Loucy (cell line): ENCODE results near the gene ZFPM1.

ENCODE experiments used
- H2AFZ ChIP-seq: fragments of 200-600 bp; sonication (generic); 2 replicates; pipeline ENCODE4 v1.6.0; 2016; ENCODE audit warnings: antibody characterized with exemption, mild to moderate bottlenecking, low read length, moderate library complexity
- H3F3A ChIP-seq: fragments of 200-600 bp; 2 replicates; pipeline ENCODE4 v1.6.0; 2016; ENCODE audit warnings: antibody characterized with exemption, low read depth, mild to moderate bottlenecking
- H3K27me3 ChIP-seq: fragments of 200-600 bp; sonication (generic); 2 replicates; pipeline ENCODE4 v1.6.1; 2014; ENCODE audit warnings: low read length, mild to moderate bottlenecking; ENCODE audit not compliant: insufficient read depth, poor library complexity, severe bottlenecking
- H3K36me3 ChIP-seq: fragments of 200-600 bp; sonication (generic); 2 replicates; pipeline ENCODE4 v1.6.1; 2016; ENCODE audit warnings: low read length; ENCODE audit not compliant: insufficient read depth
- H3K4me1 ChIP-seq: fragments of 200-600 bp; sonication (generic); 2 replicates; pipeline ENCODE4 v1.5.1; 2014; ENCODE audit warnings: low read length, mild to moderate bottlenecking; ENCODE audit not compliant: insufficient read depth, poor library complexity, severe bottlenecking
- H3K4me2 ChIP-seq: fragments of 200-600 bp; sonication (generic); 2 replicates; pipeline ENCODE4 v1.6.0; 2014; ENCODE audit warnings: antibody characterized with exemption, low read length, low read depth, mild to moderate bottlenecking; ENCODE audit not compliant: poor library complexity, severe bottlenecking
- H3K4me3 ChIP-seq: fragments of 200-600 bp; sonication (generic); 2 replicates; pipeline ENCODE4 v1.5.1; 2014; ENCODE audit warnings: low read length, mild to moderate bottlenecking, mixed read lengths; ENCODE audit not compliant: poor library complexity, severe bottlenecking
- H3K79me2 ChIP-seq: fragments of 200-600 bp; sonication (generic); 2 replicates; pipeline ENCODE4 v1.6.1; 2014; ENCODE audit warnings: low read length; ENCODE audit not compliant: insufficient read depth
- H3K9ac ChIP-seq: fragments of 200-600 bp; sonication (generic); 2 replicates; pipeline ENCODE4 v1.6.0; 2014; ENCODE audit warnings: mild to moderate bottlenecking, low read depth, low read length, moderate library complexity; ENCODE audit not compliant: poor library complexity, severe bottlenecking
- H3K9me2 ChIP-seq: fragments of 200-600 bp; sonication (generic); replicated peaks from 2 replicates; pipeline ENCODE4 v1.6.1; 2016; ENCODE audit warnings: low read depth, low read length, mixed read lengths
- H3K9me3 ChIP-seq: fragments of 200-600 bp; sonication (generic); 2 replicates; pipeline ENCODE4 v1.6.1; 2014; ENCODE audit warnings: mild to moderate bottlenecking, antibody characterized with exemption, low read length, low read depth; ENCODE audit not compliant: insufficient read depth
- H4K20me1 ChIP-seq: fragments of 200-600 bp; sonication (generic); 2 replicates; pipeline ENCODE4 v1.6.0; 2014; ENCODE audit warnings: antibody characterized with exemption, low read length, mild to moderate bottlenecking; ENCODE audit not compliant: insufficient read depth, poor library complexity, severe bottlenecking
- EZH2phosphoT487 ChIP-seq: fragments of 200-600 bp; IDR thresholded peaks from 2 replicates; pipeline ENCODE4 v1.6.1; 2018; ENCODE audit warnings: antibody characterized with exemption, mild to moderate bottlenecking, moderate library complexity, borderline replicate concordance
- TF ChIP-seq, protein P1 (sequence below): fragments of 200-600 bp; sonication (generic); conservative IDR thresholded peaks from 2 replicates; pipeline ENCODE4 v1.5.1; 2014; ENCODE audit warnings: mild to moderate bottlenecking, antibody characterized with exemption, low read length

Gene ZFPM1

DNA sequence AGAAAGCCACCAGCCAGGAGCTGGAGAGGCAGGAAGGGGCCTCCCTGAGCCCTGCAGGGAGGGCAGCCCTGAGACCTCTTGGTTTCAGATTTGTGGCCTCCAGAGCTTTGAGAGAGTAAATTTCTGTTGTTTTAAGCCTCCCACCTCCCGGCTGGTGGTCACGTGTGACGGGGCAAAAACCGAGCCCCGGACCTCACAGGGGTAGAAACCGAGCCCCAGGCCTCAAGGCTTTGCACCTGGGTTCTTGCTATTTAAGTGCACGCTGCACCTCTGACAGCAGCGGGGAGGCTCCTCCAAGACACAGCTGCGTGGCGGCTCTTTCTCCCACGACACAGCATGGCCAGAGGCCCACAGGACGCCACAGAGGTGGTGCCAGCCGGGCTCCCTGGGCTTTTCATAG, 99.7 kb downstream of the ZFPM1 start:
- Histone ChIP-seq H3K27me3 (no peaks in the 10 kb centered on the region), H4K20me1 (no peaks in the 10 kb centered on the region), H2AFZ (no peak overlapping the region; the same call in 1 of the 2 replicates), H3K4me3 (no peak overlapping the region), H3K36me3 (no peaks in the 10 kb centered on the region), H3K4me2 (peak overlapping the region; percentile 43), H3K79me2 (no peaks in the 10 kb centered on the region), H3K9me2 (no peaks in the 10 kb centered on the region), H3K9ac (peak overlapping the region; percentile 34), H3K4me1 (peaks cover 21% of the 10 kb centered on the region), H3F3A (no peaks in the 10 kb centered on the region), H3K9me3 (no peaks in the 10 kb centered on the region)
- TF ChIP-seq, protein P1, sequence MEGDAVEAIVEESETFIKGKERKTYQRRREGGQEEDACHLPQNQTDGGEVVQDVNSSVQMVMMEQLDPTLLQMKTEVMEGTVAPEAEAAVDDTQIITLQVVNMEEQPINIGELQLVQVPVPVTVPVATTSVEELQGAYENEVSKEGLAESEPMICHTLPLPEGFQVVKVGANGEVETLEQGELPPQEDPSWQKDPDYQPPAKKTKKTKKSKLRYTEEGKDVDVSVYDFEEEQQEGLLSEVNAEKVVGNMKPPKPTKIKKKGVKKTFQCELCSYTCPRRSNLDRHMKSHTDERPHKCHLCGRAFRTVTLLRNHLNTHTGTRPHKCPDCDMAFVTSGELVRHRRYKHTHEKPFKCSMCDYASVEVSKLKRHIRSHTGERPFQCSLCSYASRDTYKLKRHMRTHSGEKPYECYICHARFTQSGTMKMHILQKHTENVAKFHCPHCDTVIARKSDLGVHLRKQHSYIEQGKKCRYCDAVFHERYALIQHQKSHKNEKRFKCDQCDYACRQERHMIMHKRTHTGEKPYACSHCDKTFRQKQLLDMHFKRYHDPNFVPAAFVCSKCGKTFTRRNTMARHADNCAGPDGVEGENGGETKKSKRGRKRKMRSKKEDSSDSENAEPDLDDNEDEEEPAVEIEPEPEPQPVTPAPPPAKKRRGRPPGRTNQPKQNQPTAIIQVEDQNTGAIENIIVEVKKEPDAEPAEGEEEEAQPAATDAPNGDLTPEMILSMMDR, result no peak
- no peak for TF ChIP-seq EZH2phosphoT487

DNA sequence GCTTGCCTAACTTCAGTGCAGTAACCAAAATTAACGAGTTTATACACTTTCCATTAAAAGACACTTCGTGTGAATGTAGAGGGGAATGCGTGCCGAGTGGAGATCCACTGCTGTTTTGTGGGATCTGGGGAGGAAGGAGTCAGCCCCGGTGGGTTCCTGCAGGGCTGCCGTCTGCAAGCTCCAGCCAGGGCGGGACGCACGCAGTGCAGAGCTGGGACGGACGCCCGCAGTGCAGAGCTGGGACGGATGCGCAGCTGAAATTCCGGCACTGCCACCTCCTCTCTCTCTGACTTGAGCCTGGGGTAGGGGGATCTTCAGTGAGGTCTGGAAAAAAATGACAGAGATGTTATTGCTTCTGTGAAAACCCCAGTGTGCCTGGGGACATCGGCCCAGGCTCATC, 100.7 kb downstream of the ZFPM1 start:
- no peaks in the 10 kb centered on the region for H3K27me3 ChIP-seq
- H3K4me1 ChIP-seq, result peaks cover 17% of the 10 kb centered on the region
- TF ChIP-seq EZH2phosphoT487, result no peak
- TF ChIP-seq, protein P1, result no peak
- H3K9me3 ChIP-seq, result no peaks in the 10 kb centered on the region
- no peaks in the 10 kb centered on the region for H3K36me3 ChIP-seq
- H3K9ac ChIP-seq, result no peak overlapping the region
- no peaks in the 10 kb centered on the region for H4K20me1 ChIP-seq
- H3K79me2 ChIP-seq, result no peaks in the 10 kb centered on the region
- no peaks in the 10 kb centered on the region for H3K9me2 ChIP-seq
- no peak overlapping the region for H3K4me3 ChIP-seq
- H3F3A ChIP-seq, result no peaks in the 10 kb centered on the region
- H3K4me2 ChIP-seq, result no peak overlapping the region
- H2AFZ ChIP-seq, result no peak overlapping the region

DNA sequence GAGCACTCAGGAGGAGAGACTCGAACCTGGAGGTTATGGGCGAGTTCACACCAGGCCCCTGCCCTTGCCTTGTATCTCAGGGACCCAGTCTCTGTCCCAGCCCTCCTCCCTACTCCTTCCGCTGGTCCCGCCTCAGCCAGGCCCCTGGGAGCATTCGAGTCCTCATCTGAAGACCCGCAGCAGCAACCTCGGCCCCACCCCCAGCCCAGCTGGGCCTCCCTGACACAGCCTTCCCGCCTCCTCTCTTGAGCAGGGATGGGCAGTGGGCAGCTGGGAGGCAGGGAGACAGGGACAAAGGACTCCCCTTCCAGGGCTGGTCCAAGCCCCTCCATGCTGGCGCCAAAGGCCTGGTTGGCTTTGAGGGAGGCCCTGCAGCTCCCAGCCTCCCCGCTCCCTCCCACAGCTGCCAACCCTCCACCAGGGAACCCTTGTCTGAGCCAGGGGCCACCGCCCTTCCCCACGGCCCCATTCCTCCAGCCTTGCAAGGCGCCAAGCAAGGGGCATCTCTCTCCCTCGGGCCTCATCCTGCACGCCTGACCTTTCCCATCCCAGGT, 101.7 kb downstream of the ZFPM1 start:
- no peak overlapping the region for H3K4me3 ChIP-seq
- H3K79me2 ChIP-seq, result no peaks in the 10 kb centered on the region
- no peaks in the 10 kb centered on the region for H3K9me2 ChIP-seq
- H3K9me3 ChIP-seq, result no peaks in the 10 kb centered on the region
- H2AFZ ChIP-seq, result no peak overlapping the region
- H3K27me3 ChIP-seq, result no peaks in the 10 kb centered on the region
- H3K9ac ChIP-seq, result no peak overlapping the region
- no peaks in the 10 kb centered on the region for H4K20me1 ChIP-seq
- no peaks in the 10 kb centered on the region for H3K36me3 ChIP-seq
- no peak overlapping the region for H3K4me2 ChIP-seq
- H3K4me1 ChIP-seq, result peaks cover 15% of the 10 kb centered on the region
- TF ChIP-seq, protein P1, result no peak
- no peak for TF ChIP-seq EZH2phosphoT487
- no peaks in the 10 kb centered on the region for H3F3A ChIP-seq
